Measurements from ENCODE around the gene ITPRID1. TPM values are rescaled to one million over a fixed set of nuclear protein-coding genes. Genes with fewer than 3 reads are reported as not detected.

ITPRID1 gene
- total and polyA plus RNA-seq, 2 of the 8 experiments (the other 6 are each of a cell fraction or from before 2014, with no cell fraction given): 0.09 to 0.47 TPM

GRCh38 chr7:31517513-31517912, 3.6 kb downstream of the ITPRID1 start (continued):
- no peak for TF ChIP-seq CTCF (IDR thresholded peaks at IDR 0.05; ENCODE audit: control extremely low read depth in 1 of 3, insufficient read depth in 1 of 3, low read depth in 1 of 3, low read length in 3 of 3)
- no peak for TF ChIP-seq CHD7 (IDR thresholded peaks at IDR 0.05; ENCODE audit: insufficient replicate concordance, low read length)
- no peak for TF ChIP-seq CBX5 (IDR thresholded peaks at IDR 0.05; ENCODE audit: low read depth, low read length)
- no peak for TF ChIP-seq EZH2 (IDR thresholded peaks at IDR 0.05; ENCODE audit: low read depth, low read length, severe bottlenecking)
- TF ChIP-seq KDM5A (IDR thresholded peaks at IDR 0.05; ENCODE audit: low read length): no peak
- TF ChIP-seq NANOG (IDR thresholded peaks at IDR 0.05; ENCODE audit: insufficient read depth, low read depth, low read length, poor library complexity, severe bottlenecking): no peak
